Activated CD8-positive, alpha-beta T cell treated with anti-CD3 and anti-CD28 coated beads for 36 hours (primary cell): ENCODE results near the gene OXLD1. TPM values are rescaled to one million over a fixed set of nuclear protein-coding genes. Genes with fewer than 3 reads are reported as not detected.
A peak's percentile ranks its signal among the peaks of the same experiment; 100 is the strongest.

ENCODE experiments used
- ATAC-seq: fragments of 200-7000 bp; cut with Tn5 transposase; one replicate; pipeline ENCODE4 v1.10.0; 2021; ENCODE audit warnings: mild to moderate bottlenecking, moderate library complexity
- CTCF ChIA-PET: fragments of 350-600 bp; sonication (Branson Sonifier 250); formaldehyde crosslinking; loops from one replicate; lab custom pipeline; 2021; ENCODE audit warnings: antibody characterized with exemption; lab: Charles Lee
- POLR2A ChIA-PET: fragments of 350-600 bp; sonication (Branson Sonifier 250); formaldehyde crosslinking; loops from one replicate; lab custom pipeline; 2021; ENCODE audit warnings: antibody characterized with exemption; lab: Charles Lee
- DNase-seq: peaks from one replicate; pipeline ENCODE4 v3.0.0-alpha.2; 2020
- H3K27ac Mint-ChIP-seq: one replicate; pipeline ENCODE4 v1.8.0; 2021; ENCODE audit warnings: mild to moderate bottlenecking, mixed read lengths
- H3K27me3 Mint-ChIP-seq: one replicate; pipeline ENCODE4 v1.8.0; 2021; ENCODE audit warnings: mixed read lengths
- H3K36me3 Mint-ChIP-seq: one replicate; pipeline ENCODE4 v1.8.0; 2021; ENCODE audit warnings: low read depth, mixed read lengths
- H3K4me1 Mint-ChIP-seq: one replicate; pipeline ENCODE4 v1.8.0; 2021; ENCODE audit warnings: low read depth, mixed read lengths
- H3K4me3 Mint-ChIP-seq: one replicate; pipeline ENCODE4 v1.8.0; 2021; ENCODE audit warnings: mild to moderate bottlenecking, moderate library complexity, mixed read lengths
- H3K9me3 Mint-ChIP-seq: one replicate; pipeline ENCODE4 v1.8.0; 2021; ENCODE audit warnings: mixed read lengths
- CTCF ChIP-seq: fragments of 200-600 bp; IDR thresholded peaks from one replicate; pipeline ENCODE4 v1.8.0; 2022; ENCODE audit warnings: antibody characterized with exemption, mild to moderate bottlenecking
- intact Hi-C: fragments of 100-400 bp; cut with micrococcal nuclease; formaldehyde crosslinking; loops from one replicate; pipeline ENCODE4 v1.10.0; 2022
- total RNA-seq, 2 experiments: library from RNA; stranded (reverse); gene quantifications; one replicate each; pipeline ENCODE4 v1.2.3, GENCODE V29; 2021

OXLD1 gene
- total RNA-seq: 10 to 100 TPM; 50.1 to 52.6 TPM

- ChIA-PET CTCF (interaction anchor here (1.6 kb wide), 1 partner anchor 65 kb away, joined by 4 read pairs; no protein-coding TSS in a partner anchor), POLR2A (interaction anchor here (0.6 to 3.8 kb wide), 17 partner anchors 10 to 206 kb away, joined by 3 to 33 read pairs (median 4); partner anchors contain the start of genes ACTG1, ARL16, FAAP100 and HGS)
- intact Hi-C loops: no loop called here
- H3K9me3 Mint-ChIP-seq: peaks cover 2% of the 10 kb centered on the region
- peak within 1 kb of the TSS; percentile 88 for H3K4me3 Mint-ChIP-seq
- TF ChIP-seq CTCF: no peak
- peak; percentile 85 for ATAC-seq
- peaks cover 55% of the 10 kb centered on the region for H3K36me3 Mint-ChIP-seq
- H3K4me1 Mint-ChIP-seq: peaks cover 50% of the 10 kb centered on the region
- no peaks in the 10 kb centered on the region for H3K27me3 Mint-ChIP-seq
- peak within 1 kb of the TSS; percentile 99 for H3K27ac Mint-ChIP-seq
- peak; percentile 97 for DNase-seq
Observed at GRCh38 chr17:81666342-81667191, at the start of gene OXLD1, which contains the start of gene CCDC137. Gene OXLD1, minus strand, starts transcription at chr17:81666605. Its CDS starts 28 bp downstream, at chr17:81666577. Gene CCDC137, plus strand, starts transcription at chr17:81666737. Its CDS starts 30 bp downstream, at chr17:81666767.

DNA sequence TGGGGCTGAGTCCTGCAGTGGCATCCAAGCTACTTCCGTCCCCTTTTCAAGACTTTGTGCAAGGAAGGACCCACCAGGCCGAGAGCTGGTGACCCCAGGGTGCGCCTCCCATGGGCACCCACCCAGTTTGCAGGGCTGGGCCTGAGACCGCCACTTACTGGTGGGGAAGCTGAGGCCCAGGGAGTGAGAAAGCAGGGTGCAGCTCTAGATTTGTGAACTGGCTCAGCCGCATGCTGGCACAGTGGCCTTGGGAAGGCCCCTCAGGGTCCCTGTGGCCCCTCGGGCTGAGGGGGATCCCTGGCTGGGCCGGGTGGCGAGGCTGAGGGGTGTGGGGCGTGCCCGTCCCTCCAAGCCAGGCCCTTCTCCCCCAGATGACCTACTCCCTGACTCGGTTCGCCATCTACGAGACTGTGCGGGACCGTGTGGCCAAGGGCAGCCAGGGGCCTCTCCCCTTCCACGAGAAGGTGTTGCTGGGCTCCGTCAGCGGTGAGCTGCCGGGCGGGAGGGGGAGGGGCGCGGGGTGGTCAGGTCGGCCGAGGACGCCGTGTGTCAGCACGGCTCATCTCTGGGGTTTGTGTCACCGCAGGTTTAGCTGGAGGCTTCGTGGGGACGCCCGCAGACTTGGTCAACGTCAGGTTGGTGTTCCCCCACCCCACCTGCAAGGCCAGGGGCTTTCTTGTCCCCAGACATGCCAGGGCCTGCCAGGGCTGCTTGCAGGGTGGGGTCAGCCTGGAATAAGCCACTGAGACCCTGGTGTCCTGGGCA is 48.9 kb upstream of the OXLD1 start:
- Mint-ChIP-seq H3K27me3 (no peaks in the 10 kb centered on the region), H3K9me3 (no peaks in the 10 kb centered on the region), H3K27ac (no peak overlapping the region), H3K4me3 (no peak overlapping the region), H3K36me3 (peaks cover 7% of the 10 kb centered on the region), H3K4me1 (peaks cover 22% of the 10 kb centered on the region)
- TF ChIP-seq CTCF: no peak
- ChIA-PET POLR2A (interaction anchor here (0.9 to 4.3 kb wide), 3 partner anchors 11 to 30 kb away, joined by 3 to 40 read pairs (median 4); partner anchors contain the start of gene MRPL12), CTCF (interaction anchor here (1.3 kb wide), 1 partner anchor 10 kb away, joined by 3 read pairs; no protein-coding TSS in a partner anchor)
- no peak for ATAC-seq
- intact Hi-C loops: no loop called here
- no peak for DNase-seq

- Mint-ChIP-seq H3K36me3 (peaks cover 7% of the 10 kb centered on the region), H3K9me3 (no peaks in the 10 kb centered on the region), H3K4me3 (peak overlapping the region; percentile 92), H3K27me3 (no peaks in the 10 kb centered on the region), H3K4me1 (peaks cover 24% of the 10 kb centered on the region), H3K27ac (no peak overlapping the region)
- DNase-seq: no peak
- CTCF ChIA-PET: no interaction called here
- intact Hi-C loops: no loop called here
- no peak for TF ChIP-seq CTCF
- POLR2A ChIA-PET: interaction anchor here (0.7 to 4.3 kb wide), 4 partner anchors 11 to 195 kb away, joined by 3 to 40 read pairs (median 4); partner anchors contain the start of gene MRPL12
- ATAC-seq: no peak
Observed at GRCh38 chr17:81714412-81715106, 48.2 kb upstream of the OXLD1 start.

- DNase-seq (no peak), ATAC-seq (no peak)
- ChIA-PET CTCF (no interaction called here), POLR2A (interaction anchor here (0.6 to 4.3 kb wide), 7 partner anchors 8 to 196 kb away, joined by 3 to 40 read pairs (median 3); partner anchors contain the start of gene MRPL12)
- TF ChIP-seq CTCF: no peak
- Mint-ChIP-seq H3K4me1 (peaks cover 24% of the 10 kb centered on the region), H3K9me3 (no peaks in the 10 kb centered on the region), H3K27ac (no peak overlapping the region), H3K27me3 (no peaks in the 10 kb centered on the region), H3K36me3 (peaks cover 5% of the 10 kb centered on the region), H3K4me3 (peak overlapping the region; percentile 92)
- intact Hi-C loops: no loop called here
Observed at GRCh38 chr17:81713556-81714411, 47.4 kb upstream of the OXLD1 start.
